HuH-7.5 (cell line): Measurements from ENCODE around the gene MRPL44.
"Not testable (repeated sequence)": the region's sequence is repeated elsewhere in the genome, so short reads cannot be mapped to it uniquely, and the experiment has no call there.

Experiments
- DNase-seq: peaks from one replicate; pipeline ENCODE4 v3.0.0; 2011; ENCODE audit warnings: low spot score

MRPL44 gene

GRCh38 chr2:223936862-223937326 is 20.4 kb upstream of the MRPL44 start:
- no peak for DNase-seq

DNA sequence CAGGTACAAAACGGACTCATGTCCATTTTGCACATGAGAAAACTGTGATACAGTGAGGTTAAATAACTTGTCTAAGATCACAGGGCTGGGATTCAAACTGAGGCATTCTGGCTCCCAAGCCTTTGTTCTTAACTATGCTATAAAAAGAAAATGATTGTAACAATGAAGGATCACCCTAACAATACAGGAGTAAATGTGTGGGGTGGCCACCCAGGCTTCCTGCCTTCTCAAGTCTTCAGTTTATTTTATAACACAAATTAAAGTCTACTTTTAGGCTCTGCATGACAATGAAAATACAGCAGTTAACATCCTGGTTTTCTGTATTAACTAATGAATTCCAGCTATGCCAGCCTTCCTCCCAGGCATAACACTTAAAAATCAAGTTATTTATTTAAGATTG is 19.7 kb upstream of the MRPL44 start:
- DNase-seq: no peak

GRCh38 chr2:223939438-223939837 is 17.8 kb upstream of the MRPL44 start:
- not testable (repeated sequence) for DNase-seq

GRCh38 chr2:223941579-223942277 is 15.5 kb upstream of the MRPL44 start:
- DNase-seq: no peak

GRCh38 chr2:223943135-223943534 is 14.1 kb upstream of the MRPL44 start:
- DNase-seq: no peak

DNA sequence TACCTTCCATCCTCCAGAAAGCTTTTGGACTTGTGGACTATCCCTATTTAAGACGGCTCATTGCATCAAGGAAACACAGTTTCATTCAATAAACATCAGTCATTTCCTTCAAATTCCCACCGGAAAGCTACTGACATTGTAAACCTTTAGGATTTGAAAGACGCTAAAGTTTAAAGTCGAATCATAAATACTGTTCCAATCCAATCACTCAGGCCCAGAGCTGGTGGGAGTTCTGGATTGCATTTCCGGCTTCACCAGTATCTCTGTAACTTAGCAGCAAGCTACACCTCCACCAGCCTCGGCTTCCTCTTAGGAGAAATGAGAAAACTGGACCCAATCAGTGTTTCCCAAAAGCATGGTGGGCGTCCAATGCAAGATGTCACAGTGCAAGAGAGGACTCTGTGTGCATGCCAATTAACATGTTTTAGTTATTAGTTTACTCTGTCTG is 13.7 kb upstream of the MRPL44 start:
- peak; percentile 29 for DNase-seq

- peak; percentile 56 for DNase-seq
Observed at GRCh38 chr2:223944166-223944702, 13.0 kb upstream of the MRPL44 start.

- DNase-seq: peak; percentile 90
Observed at GRCh38 chr2:223944703-223945531, 12.3 kb upstream of the MRPL44 start, which contains the start of gene WDFY1. WDFY1 (minus strand) TSS chr2:223945335; CDS start chr2:223945284, 51 bp downstream.

DNA sequence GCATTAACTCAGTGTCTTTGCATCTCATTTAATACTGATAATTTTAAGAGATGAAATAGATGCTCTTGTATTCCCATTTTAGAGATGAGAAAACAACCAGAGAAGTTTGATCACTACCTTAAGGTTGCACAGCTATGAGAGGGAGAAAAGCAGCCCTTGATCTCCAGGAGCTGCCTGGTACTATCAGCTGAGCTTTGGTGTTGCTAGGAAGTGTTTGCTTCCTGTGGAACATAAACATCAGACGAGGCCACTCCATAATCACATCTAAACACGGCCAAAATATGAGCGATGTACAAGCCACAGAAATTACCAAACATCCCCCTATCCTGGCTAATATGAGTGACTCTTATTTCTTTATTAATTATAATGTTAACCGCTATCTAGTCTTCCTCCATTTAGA is 11.5 kb upstream of the MRPL44 start:
- DNase-seq: no peak

DNA sequence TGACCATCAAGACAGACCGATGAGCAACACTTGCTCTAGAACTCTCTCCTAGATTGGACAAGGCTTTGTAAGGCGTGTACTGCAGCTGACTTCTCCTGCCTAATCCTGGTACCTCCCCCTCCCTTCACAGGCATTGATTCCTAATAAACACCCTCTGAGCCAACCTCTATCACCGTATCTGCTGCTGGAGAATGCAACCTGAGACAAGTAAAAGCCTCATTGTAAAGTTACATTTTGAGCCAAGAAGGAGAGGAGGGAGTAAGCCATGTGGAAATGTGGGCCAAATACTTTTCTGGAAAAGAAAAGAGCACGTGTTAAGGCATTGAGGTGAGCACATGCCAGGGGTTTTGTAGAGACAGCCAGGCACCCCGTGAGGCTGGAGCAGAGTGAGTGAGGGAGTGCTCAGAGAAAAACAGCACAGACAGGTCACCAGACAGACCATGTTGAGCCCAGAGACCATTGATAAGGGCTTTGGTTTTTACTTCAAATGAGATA is 9.5 kb upstream of the MRPL44 start:
- no peak for DNase-seq

GRCh38 chr2:223949241-223949840 is 7.9 kb upstream of the MRPL44 start:
- DNase-seq: no peak

GRCh38 chr2:223950448-223951347 is 6.6 kb upstream of the MRPL44 start:
- no peak for DNase-seq

DNA sequence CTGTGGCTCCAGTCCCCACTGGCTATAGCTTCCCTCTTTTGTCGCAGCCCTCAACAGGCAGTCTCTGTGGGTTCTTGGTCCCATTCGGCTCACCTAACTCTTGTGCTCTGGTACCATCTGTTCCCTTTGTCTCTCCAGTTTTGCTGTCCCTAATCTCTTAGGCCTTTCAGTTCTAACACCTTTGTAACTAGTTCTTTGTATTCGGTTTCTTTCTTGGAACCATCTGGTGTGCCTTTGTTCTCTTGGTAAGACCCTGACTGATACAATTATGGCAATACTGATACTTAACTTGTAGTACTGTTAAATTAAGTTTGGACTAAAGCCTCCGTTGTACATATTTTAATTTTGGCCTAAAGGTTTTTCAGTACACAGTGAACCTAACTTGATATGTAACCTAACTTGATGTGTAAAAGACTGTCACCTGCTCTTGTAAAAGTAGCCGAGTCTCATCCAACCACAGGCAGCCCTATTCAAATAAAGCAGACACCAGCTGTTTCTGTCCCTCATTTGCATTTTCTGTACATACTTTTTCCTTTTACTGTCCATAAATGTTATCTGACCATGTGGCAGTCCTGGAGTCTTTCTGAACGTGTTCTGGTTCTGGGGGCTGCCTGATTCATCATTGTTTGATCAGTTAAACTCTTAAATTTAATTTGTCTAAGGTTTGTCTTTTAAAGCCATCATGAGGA is 4.8 kb upstream of the MRPL44 start:
- DNase-seq: no peak

DNA sequence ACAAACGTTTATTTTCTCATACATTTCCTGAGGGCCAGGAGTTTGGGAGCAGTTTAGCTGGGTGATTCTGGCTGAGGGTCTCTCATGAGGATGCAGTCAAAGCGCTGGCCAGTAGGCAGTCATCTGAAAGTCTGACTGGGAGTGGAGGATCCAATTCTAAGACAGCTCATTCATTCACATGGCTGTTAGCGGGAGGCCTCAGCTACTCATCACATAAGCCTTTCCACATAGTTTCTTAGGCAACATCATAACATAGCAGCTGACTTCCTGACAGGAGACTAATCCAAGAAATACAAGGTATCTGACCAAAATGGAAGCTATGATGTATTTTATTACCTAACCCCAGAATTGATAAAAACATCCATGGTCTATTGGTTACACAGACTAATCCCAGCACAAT is 2.9 kb upstream of the MRPL44 start:
- DNase-seq: no peak

GRCh38 chr2:223956300-223956699 is 963 bp upstream of the MRPL44 start:
- DNase-seq: no peak

GRCh38 chr2:223959688-223960087 is 2.4 kb downstream of the MRPL44 start:
- DNase-seq: no peak

DNA sequence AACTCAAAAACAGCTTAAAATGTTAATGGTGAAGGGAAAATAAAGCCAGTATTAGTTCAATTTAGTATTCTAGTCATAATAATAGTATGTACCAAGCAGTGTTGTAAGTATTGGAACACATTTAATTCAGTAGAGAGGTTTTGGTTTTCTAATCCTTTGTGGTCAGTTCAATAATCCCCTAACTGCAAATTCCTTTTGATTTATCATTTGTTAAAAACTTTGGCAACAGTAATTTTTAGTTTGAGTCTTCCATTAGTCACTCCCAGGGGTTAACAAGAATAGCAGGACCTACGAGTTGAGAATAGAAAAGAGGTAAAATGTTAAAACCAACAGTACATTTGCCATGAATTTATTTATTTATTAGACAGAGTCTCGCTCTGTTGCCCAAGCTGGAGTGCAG is 10.7 kb downstream of the MRPL44 start:
- no peak for DNase-seq

DNA sequence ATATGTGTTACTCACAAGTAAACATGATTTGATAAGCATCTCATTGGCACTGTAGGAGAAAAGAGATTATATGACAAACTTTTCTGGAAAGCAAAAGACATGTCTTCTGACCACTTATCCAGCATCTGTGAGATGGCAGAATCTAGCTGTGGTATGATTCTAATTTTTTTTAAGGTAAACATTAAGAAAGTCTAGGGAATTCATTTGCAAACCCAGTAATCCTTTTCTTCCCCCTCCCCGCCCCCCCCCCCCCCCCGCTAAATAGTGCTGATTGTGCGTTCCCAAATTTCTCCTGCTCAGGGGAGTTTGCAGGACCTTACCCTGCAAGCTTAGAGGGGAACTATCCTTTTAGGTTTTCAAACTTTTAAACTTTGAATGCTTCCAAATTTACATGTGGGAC is 12.1 kb downstream of the MRPL44 start:
- DNase-seq: no peak

DNA sequence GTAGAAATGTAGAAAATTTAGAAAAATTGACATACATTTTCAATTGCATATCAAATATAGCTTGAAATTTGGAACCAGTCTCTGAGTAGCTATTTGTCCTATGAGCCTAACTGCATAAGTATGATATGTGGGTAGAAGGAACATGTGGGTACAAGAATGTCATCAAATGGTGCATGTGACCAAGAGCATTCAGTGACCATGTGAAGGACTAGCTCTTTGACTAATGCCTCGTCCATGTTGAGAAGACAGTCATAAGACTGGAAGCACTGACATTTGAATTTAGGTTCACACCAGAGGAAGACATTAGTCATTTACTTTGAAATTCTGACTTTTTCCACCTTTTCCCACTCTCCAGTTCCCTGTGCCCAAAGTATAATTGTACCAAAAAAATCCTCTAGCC is 12.6 kb downstream of the MRPL44 start:
- no peak for DNase-seq

DNA sequence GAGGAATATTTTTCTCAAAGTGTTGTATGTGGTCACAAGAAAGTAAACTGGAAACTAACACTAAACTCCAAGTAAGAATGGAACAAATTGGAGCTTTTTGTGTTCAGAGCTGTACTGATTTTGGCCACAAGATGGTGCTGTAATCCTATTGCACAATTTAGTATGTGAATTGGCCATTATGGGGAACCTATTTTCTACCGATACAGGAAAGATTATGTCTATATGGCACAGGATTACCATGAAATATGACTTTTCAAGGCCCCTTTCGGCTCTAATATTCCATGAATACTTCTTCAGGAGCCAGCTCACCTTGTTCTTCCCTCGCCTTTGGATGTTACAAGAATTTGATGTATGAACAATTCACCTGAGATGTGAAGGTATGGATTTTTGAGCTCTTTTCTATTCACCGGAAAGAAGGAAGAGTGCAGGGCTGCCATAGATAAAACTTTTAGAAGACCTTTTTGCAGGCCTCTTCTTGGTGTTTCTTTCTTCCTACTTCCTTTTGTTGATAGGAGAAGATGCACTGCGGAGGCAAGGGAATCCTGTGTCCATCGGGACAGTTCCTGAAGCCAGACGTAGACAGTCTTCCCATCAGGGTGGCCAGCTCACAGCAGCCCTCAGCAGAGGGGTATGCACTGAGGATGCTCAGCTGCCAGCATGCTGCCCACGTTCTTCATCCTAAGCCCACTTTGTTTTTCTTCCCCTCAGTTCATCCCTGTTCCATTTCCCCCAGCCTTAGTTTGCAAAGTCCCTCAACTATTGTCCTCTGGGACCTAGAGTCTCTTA is 13.3 kb downstream of the MRPL44 start:
- no peak for DNase-seq
